ENCODE measurements around the gene ALPK1.

The ALPK1 gene

DNA sequence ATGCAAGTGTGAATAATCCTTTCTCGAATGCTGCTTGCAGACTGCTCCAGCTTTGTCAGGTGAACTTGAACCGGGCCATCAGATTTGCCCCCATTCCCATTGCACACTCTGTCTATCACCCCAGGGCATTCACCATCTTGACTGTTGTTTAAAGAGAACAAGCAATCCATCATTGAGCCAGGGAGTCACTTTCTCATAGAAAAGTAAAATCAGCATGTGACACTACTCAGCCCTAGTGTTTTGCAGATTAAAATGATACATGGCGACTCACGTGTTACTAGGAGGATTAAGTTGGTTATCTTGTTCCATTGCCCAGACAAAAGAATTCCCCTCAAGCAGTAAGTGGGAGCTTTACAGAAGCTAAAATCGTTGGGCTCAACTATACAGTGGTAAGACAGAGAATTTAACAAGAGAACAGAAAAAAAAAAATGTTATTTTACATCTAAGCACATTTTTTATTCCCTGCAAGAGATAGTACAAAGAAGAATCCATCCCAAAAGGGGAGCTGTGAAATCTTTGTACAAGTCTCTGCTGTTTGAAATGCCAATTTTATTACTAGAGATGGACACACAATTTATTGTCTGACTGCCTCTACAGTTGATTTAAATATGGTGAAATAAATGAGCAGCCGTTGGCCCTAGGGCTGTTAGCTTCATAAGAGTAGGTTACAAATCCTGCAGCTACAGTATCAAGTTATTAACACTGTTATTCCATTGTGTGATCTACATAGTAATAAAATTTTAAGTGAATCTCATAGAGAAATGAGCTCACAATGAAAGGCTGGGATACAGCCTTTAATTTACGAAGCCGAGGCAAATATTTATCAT lies 151.3 kb downstream of the ALPK1 start:
- Histone ChIP-seq H3K9me3 (ENCODE audit: control insufficient read depth, low read length) (no peaks in the 10 kb centered on the region), H3K4me3 (ENCODE audit: low read depth, low read length) (no peak overlapping the region), H3K4me1 (no peaks in the 10 kb centered on the region), H3K27ac (no peak overlapping the region), H2AFZ (no peak overlapping the region), H3K9ac (no peak overlapping the region), H3K36me3 (ENCODE audit: control insufficient read depth, insufficient read depth, low read length) (no peaks in the 10 kb centered on the region), H3K79me2 (no peaks in the 10 kb centered on the region), H3K4me2 (ENCODE audit: low read length) (no peak overlapping the region), H3K27me3 (ENCODE audit: control insufficient read depth, insufficient read depth, low read length) (no peaks in the 10 kb centered on the region)
- TF ChIP-seq, protein P1, sequence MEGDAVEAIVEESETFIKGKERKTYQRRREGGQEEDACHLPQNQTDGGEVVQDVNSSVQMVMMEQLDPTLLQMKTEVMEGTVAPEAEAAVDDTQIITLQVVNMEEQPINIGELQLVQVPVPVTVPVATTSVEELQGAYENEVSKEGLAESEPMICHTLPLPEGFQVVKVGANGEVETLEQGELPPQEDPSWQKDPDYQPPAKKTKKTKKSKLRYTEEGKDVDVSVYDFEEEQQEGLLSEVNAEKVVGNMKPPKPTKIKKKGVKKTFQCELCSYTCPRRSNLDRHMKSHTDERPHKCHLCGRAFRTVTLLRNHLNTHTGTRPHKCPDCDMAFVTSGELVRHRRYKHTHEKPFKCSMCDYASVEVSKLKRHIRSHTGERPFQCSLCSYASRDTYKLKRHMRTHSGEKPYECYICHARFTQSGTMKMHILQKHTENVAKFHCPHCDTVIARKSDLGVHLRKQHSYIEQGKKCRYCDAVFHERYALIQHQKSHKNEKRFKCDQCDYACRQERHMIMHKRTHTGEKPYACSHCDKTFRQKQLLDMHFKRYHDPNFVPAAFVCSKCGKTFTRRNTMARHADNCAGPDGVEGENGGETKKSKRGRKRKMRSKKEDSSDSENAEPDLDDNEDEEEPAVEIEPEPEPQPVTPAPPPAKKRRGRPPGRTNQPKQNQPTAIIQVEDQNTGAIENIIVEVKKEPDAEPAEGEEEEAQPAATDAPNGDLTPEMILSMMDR (IDR thresholded peaks at IDR 0.05), result no peak

DNA sequence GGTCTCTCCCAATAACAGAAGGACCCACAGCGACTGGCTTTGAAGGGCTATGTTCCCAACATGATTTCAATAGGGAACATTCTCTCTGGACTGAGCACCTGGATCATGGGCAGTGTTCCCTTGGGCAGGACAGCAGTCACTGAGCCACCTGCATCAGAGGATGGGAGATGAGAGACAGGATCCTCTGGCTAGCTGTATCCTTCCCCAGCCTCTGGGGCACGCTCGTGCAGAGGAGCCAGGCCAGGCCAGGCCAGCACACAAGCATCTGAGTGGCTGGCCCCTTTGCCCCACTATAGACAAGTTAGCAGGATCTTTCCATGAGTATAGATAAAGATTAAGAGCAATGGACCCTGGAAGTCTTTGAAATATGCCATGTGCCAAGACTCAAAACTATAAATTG lies 152.5 kb downstream of the ALPK1 start:
- Histone ChIP-seq H3K4me3 (ENCODE audit: low read depth, low read length) (no peak overlapping the region), H3K27me3 (ENCODE audit: control insufficient read depth, insufficient read depth, low read length) (no peaks in the 10 kb centered on the region), H3K27ac (no peak overlapping the region), H3K9me3 (ENCODE audit: control insufficient read depth, low read length) (no peaks in the 10 kb centered on the region), H2AFZ (no peak overlapping the region), H3K36me3 (ENCODE audit: control insufficient read depth, insufficient read depth, low read length) (no peaks in the 10 kb centered on the region), H3K4me1 (no peaks in the 10 kb centered on the region), H3K9ac (no peak overlapping the region), H3K79me2 (no peaks in the 10 kb centered on the region), H3K4me2 (ENCODE audit: low read length) (no peak overlapping the region)
- TF ChIP-seq, protein P1 (IDR thresholded peaks at IDR 0.05), result no peak

GRCh38 chr4:112451104-112451503 lies 153.9 kb downstream of the ALPK1 start:
- H3K4me3 ChIP-seq (ENCODE audit: low read depth, low read length), result no peak overlapping the region
- no peak overlapping the region for H3K9ac ChIP-seq
- TF ChIP-seq, protein P1 (IDR thresholded peaks at IDR 0.05), result no peak
- no peaks in the 10 kb centered on the region for H3K4me1 ChIP-seq
- no peaks in the 10 kb centered on the region for H3K79me2 ChIP-seq
- no peaks in the 10 kb centered on the region for H3K27me3 ChIP-seq (ENCODE audit: control insufficient read depth, insufficient read depth, low read length)
- H3K4me2 ChIP-seq (ENCODE audit: low read length), result no peak overlapping the region
- H3K36me3 ChIP-seq (ENCODE audit: control insufficient read depth, insufficient read depth, low read length), result no peaks in the 10 kb centered on the region
- no peaks in the 10 kb centered on the region for H3K9me3 ChIP-seq (ENCODE audit: control insufficient read depth, low read length)
- no peak overlapping the region for H3K27ac ChIP-seq
- H2AFZ ChIP-seq, result no peak overlapping the region

GRCh38 chr4:112451831-112452230 lies 154.7 kb downstream of the ALPK1 start:
- Histone ChIP-seq H3K4me1 (no peaks in the 10 kb centered on the region), H3K79me2 (no peaks in the 10 kb centered on the region), H3K9ac (no peak overlapping the region), H3K4me2 (ENCODE audit: low read length) (no peak overlapping the region), H3K27ac (no peak overlapping the region), H3K36me3 (ENCODE audit: control insufficient read depth, insufficient read depth, low read length) (no peaks in the 10 kb centered on the region), H2AFZ (no peak overlapping the region), H3K27me3 (ENCODE audit: control insufficient read depth, insufficient read depth, low read length) (no peaks in the 10 kb centered on the region), H3K4me3 (ENCODE audit: low read depth, low read length) (no peak overlapping the region), H3K9me3 (ENCODE audit: control insufficient read depth, low read length) (no peaks in the 10 kb centered on the region)
- TF ChIP-seq, protein P1 (IDR thresholded peaks at IDR 0.05), result no peak

GRCh38 chr4:112453321-112453720 lies 156.2 kb downstream of the ALPK1 start:
- no peaks in the 10 kb centered on the region for H3K79me2 ChIP-seq
- no peaks in the 10 kb centered on the region for H3K27me3 ChIP-seq (ENCODE audit: control insufficient read depth, insufficient read depth, low read length)
- no peaks in the 10 kb centered on the region for H3K36me3 ChIP-seq (ENCODE audit: control insufficient read depth, insufficient read depth, low read length)
- no peak overlapping the region for H2AFZ ChIP-seq
- H3K27ac ChIP-seq, result no peak overlapping the region
- H3K4me3 ChIP-seq (ENCODE audit: low read depth, low read length), result no peak overlapping the region
- no peaks in the 10 kb centered on the region for H3K9me3 ChIP-seq (ENCODE audit: control insufficient read depth, low read length)
- H3K4me1 ChIP-seq, result no peaks in the 10 kb centered on the region
- H3K9ac ChIP-seq, result no peak overlapping the region
- TF ChIP-seq, protein P1 (IDR thresholded peaks at IDR 0.05), result no peak
- no peak overlapping the region for H3K4me2 ChIP-seq (ENCODE audit: low read length)

All from parathyroid adenoma (tissue), 2 donors.